Suprapubic skin (tissue), 4 donors: ENCODE measurements around the gene ZNF652.

Experiments used
- EP300 ChIP-seq: sonication (generic); formaldehyde crosslinking; IDR thresholded peaks from one replicate; pipeline ENCODE4 v1.6.1; 2017; ENCODE audit warnings: antibody characterized with exemption
- POLR2A ChIP-seq, 2 donors: fragments of 450-650 bp; IDR thresholded peaks; one replicate each; pipeline ENCODE4 v1.6.1; 2017; ENCODE audit warnings: antibody characterized with exemption in 2 of 2, mild to moderate bottlenecking in 2 of 2, moderate library complexity in 2 of 2
- POLR2AphosphoS5 ChIP-seq, 3 donors: sonication (generic); formaldehyde crosslinking; IDR thresholded peaks; one replicate each; pipeline ENCODE4 v1.6.1; 2017; ENCODE audit warnings: antibody characterized with exemption in 3 of 3
- TF ChIP-seq, protein P1 (sequence below), 2 donors: fragments of 200-600 bp in 1 of 2; fragments of 450-650 bp in 1 of 2; sonication (generic) in 1 of 2; IDR thresholded peaks; one replicate each; pipeline ENCODE4 v1.5.1; 2016 to 2019; ENCODE audit warnings: antibody characterized with exemption in 2 of 2, mild to moderate bottlenecking in 1 of 2, moderate library complexity in 1 of 2

GRCh38 chr17:49316258-49316570 is 45.8 kb downstream of the ZNF652 start:
- TF ChIP-seq, protein P1, sequence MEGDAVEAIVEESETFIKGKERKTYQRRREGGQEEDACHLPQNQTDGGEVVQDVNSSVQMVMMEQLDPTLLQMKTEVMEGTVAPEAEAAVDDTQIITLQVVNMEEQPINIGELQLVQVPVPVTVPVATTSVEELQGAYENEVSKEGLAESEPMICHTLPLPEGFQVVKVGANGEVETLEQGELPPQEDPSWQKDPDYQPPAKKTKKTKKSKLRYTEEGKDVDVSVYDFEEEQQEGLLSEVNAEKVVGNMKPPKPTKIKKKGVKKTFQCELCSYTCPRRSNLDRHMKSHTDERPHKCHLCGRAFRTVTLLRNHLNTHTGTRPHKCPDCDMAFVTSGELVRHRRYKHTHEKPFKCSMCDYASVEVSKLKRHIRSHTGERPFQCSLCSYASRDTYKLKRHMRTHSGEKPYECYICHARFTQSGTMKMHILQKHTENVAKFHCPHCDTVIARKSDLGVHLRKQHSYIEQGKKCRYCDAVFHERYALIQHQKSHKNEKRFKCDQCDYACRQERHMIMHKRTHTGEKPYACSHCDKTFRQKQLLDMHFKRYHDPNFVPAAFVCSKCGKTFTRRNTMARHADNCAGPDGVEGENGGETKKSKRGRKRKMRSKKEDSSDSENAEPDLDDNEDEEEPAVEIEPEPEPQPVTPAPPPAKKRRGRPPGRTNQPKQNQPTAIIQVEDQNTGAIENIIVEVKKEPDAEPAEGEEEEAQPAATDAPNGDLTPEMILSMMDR (IDR thresholded peaks at IDR 0.05), result no peak
- TF ChIP-seq POLR2AphosphoS5 (IDR thresholded peaks at IDR 0.05), result no peak
- TF ChIP-seq POLR2A (IDR thresholded peaks at IDR 0.05), result no peak
- no peak for TF ChIP-seq EP300
